Measurements from ENCODE around the gene HDDC3.
"Not testable (repeated sequence)": the region's sequence is repeated elsewhere in the genome, so short reads cannot be mapped to it uniquely, and the experiment has no call there.

Gene HDDC3

GRCh38 chr15:90909976-90910375 is 22.4 kb downstream of the HDDC3 start:
- no peak for DNase-seq (ENCODE audit: low read depth)

- not testable (repeated sequence) for DNase-seq (ENCODE audit: low read depth)
Observed at GRCh38 chr15:90909449-90909848, 22.9 kb downstream of the HDDC3 start.

- no peak for DNase-seq (ENCODE audit: low read depth)
Observed at GRCh38 chr15:90907838-90908507, 24.4 kb downstream of the HDDC3 start.

GRCh38 chr15:90907051-90907660 is 25.2 kb downstream of the HDDC3 start:
- DNase-seq (ENCODE audit: low read depth), result no peak

- DNase-seq (ENCODE audit: low read depth), result no peak
Observed at GRCh38 chr15:90906181-90906849, 26.0 kb downstream of the HDDC3 start.

GRCh38 chr15:90905306-90906180 is 26.8 kb downstream of the HDDC3 start:
- no peak for DNase-seq (ENCODE audit: low read depth)

GRCh38 chr15:90904746-90905145 is 27.6 kb downstream of the HDDC3 start:
- DNase-seq (ENCODE audit: low read depth), result no peak

- DNase-seq (ENCODE audit: low read depth), result no peak
Observed at GRCh38 chr15:90903733-90904536, 28.4 kb downstream of the HDDC3 start.

- DNase-seq (ENCODE audit: low read depth), result no peak
Observed at GRCh38 chr15:90902840-90903732, 29.3 kb downstream of the HDDC3 start, which contains the start of gene MAN2A2. MAN2A2 (plus strand) TSS chr15:90903302; CDS start chr15:90904208, 906 bp downstream.

- peak; percentile 41 for DNase-seq (ENCODE audit: low read depth)
Observed at GRCh38 chr15:90902040-90902839, 30.1 kb downstream of the HDDC3 start.

- no peak for DNase-seq (ENCODE audit: low read depth)
Observed at GRCh38 chr15:90901175-90902039, 30.9 kb downstream of the HDDC3 start.

- DNase-seq (ENCODE audit: low read depth), result not testable (repeated sequence)
Observed at GRCh38 chr15:90897131-90897655, 35.2 kb downstream of the HDDC3 start.

GRCh38 chr15:90895571-90896117 is 36.7 kb downstream of the HDDC3 start:
- DNase-seq (ENCODE audit: low read depth), result no peak

- no peak for DNase-seq (ENCODE audit: low read depth)
Observed at GRCh38 chr15:90893175-90894090, 38.9 kb downstream of the HDDC3 start.

- no peak for DNase-seq (ENCODE audit: low read depth)
Observed at GRCh38 chr15:90892498-90893174, 39.7 kb downstream of the HDDC3 start.

- DNase-seq (ENCODE audit: low read depth), result no peak
Observed at GRCh38 chr15:90892023-90892422, 40.3 kb downstream of the HDDC3 start.
